Natural killer cell treated with Interleukin-12 subunit alpha and Interleukin-12 subunit beta and Interleukin-15 and Interleukin-18, amount 100 ng/mL, for 72 hours (primary cell): ENCODE results near the gene NUAK1. TPM values are rescaled to one million over a fixed set of nuclear protein-coding genes. Genes with fewer than 3 reads are reported as not detected.

Experiments
- ATAC-seq, 2 donors: fragments of 150-1000 bp; cut with Tn5 transposase in 1 of 2; sonication (Bioruptor Pico), chemical (Tn5 transposase) in 1 of 2; 2 replicates each; pipeline ENCODE4 v1.10.0; 2021
- DNase-seq: peaks from one replicate; pipeline ENCODE4 v3.0.0; 2022; ENCODE audit warnings: low spot score
- H3K27ac Mint-ChIP-seq, 2 donors: 1 replicate in 1 of 2; 2 replicates in 1 of 2; pipeline ENCODE4 v1.8.0; 2022; ENCODE audit warnings: mixed read lengths in 2 of 2, mild to moderate bottlenecking in 1 of 2, moderate library complexity in 1 of 2
- H3K27me3 Mint-ChIP-seq, 2 donors: 1 replicate in 1 of 2; 2 replicates in 1 of 2; pipeline ENCODE4 v1.8.0; 2022; ENCODE audit warnings: mixed read lengths in 2 of 2
- H3K36me3 Mint-ChIP-seq: one replicate; pipeline ENCODE4 v1.8.0; 2022; ENCODE audit warnings: mixed read lengths
- H3K4me1 Mint-ChIP-seq, 2 donors: 1 replicate in 1 of 2; 2 replicates in 1 of 2; pipeline ENCODE4 v1.8.0; 2022; ENCODE audit warnings: low read depth in 2 of 2, mixed read lengths in 2 of 2, mild to moderate bottlenecking in 1 of 2
- H3K4me3 Mint-ChIP-seq: one replicate; pipeline ENCODE4 v1.8.0; 2022; ENCODE audit warnings: mixed read lengths
- H3K9me3 Mint-ChIP-seq: 2 replicates; pipeline ENCODE4 v1.8.0; 2022; ENCODE audit warnings: mixed read lengths
- total RNA-seq, 2 donors: library from RNA; stranded (reverse); gene quantifications; one replicate each; pipeline ENCODE4 v1.2.3, GENCODE V29; 2022

The NUAK1 gene
- total RNA-seq, 2 donors from 2014 or later, result 0.05 to 1.6 TPM

- peaks cover 9% of the 10 kb centered on the region for H3K36me3 Mint-ChIP-seq
- no peak overlapping the region for H3K4me3 Mint-ChIP-seq
- peaks cover 38 to 57% of the 10 kb centered on the region in 2 donors for H3K27me3 Mint-ChIP-seq
- no peak overlapping the region for H3K27ac Mint-ChIP-seq
- ATAC-seq (no peak), DNase-seq (no peak)
- H3K4me1 Mint-ChIP-seq, result no peaks in the 10 kb centered on the region
- no peaks in the 10 kb centered on the region for H3K9me3 Mint-ChIP-seq
Measured at GRCh38 chr12:106163712-106164111, 25.0 kb upstream of the NUAK1 start.

- no peak overlapping the region for H3K27ac Mint-ChIP-seq
- no peaks in the 10 kb centered on the region for H3K4me1 Mint-ChIP-seq
- H3K9me3 Mint-ChIP-seq, result no peaks in the 10 kb centered on the region
- DNase-seq (no peak), ATAC-seq (no peak)
- no peaks in the 10 kb centered on the region for H3K36me3 Mint-ChIP-seq
- peaks cover 28 to 41% of the 10 kb centered on the region in 2 donors for H3K27me3 Mint-ChIP-seq
- H3K4me3 Mint-ChIP-seq, result no peak overlapping the region
Measured at GRCh38 chr12:106161491-106161890, 22.7 kb upstream of the NUAK1 start.

- no peaks in the 10 kb centered on the region for H3K4me1 Mint-ChIP-seq
- H3K36me3 Mint-ChIP-seq, result no peaks in the 10 kb centered on the region
- DNase-seq (no peak), ATAC-seq (no peak)
- H3K27ac Mint-ChIP-seq, result no peak overlapping the region
- no peak overlapping the region for H3K4me3 Mint-ChIP-seq
- peaks cover 25 to 35% of the 10 kb centered on the region in 2 donors for H3K27me3 Mint-ChIP-seq
- H3K9me3 Mint-ChIP-seq, result no peaks in the 10 kb centered on the region
Measured at GRCh38 chr12:106160915-106161314, 22.2 kb upstream of the NUAK1 start.

GRCh38 chr12:106157802-106158201 is 19.0 kb upstream of the NUAK1 start:
- Mint-ChIP-seq H3K36me3 (no peaks in the 10 kb centered on the region), H3K27ac (no peak overlapping the region), H3K27me3 (peaks cover 24 to 26% of the 10 kb centered on the region in 2 donors), H3K4me1 (no peaks in the 10 kb centered on the region), H3K4me3 (no peak overlapping the region), H3K9me3 (no peaks in the 10 kb centered on the region)
- ATAC-seq (no peak), DNase-seq (no peak)

GRCh38 chr12:106154751-106155273 is 16.1 kb upstream of the NUAK1 start:
- no peak overlapping the region for H3K27ac Mint-ChIP-seq
- no peaks in the 10 kb centered on the region for H3K9me3 Mint-ChIP-seq
- H3K4me1 Mint-ChIP-seq, result no peaks in the 10 kb centered on the region
- H3K4me3 Mint-ChIP-seq, result no peak overlapping the region
- no peak for ATAC-seq
- H3K36me3 Mint-ChIP-seq, result no peaks in the 10 kb centered on the region
- peaks cover 8 to 16% of the 10 kb centered on the region in 2 donors for H3K27me3 Mint-ChIP-seq
- DNase-seq, result no peak

- Mint-ChIP-seq H3K27me3 (peaks cover 8 to 14% of the 10 kb centered on the region in 2 donors), H3K9me3 (no peaks in the 10 kb centered on the region), H3K27ac (no peak overlapping the region), H3K4me1 (no peaks in the 10 kb centered on the region), H3K4me3 (no peak overlapping the region), H3K36me3 (no peaks in the 10 kb centered on the region)
- DNase-seq, result no peak
- no peak for ATAC-seq
Measured at GRCh38 chr12:106152334-106152733, 13.6 kb upstream of the NUAK1 start.

- DNase-seq (no peak), ATAC-seq (no peak)
- Mint-ChIP-seq H3K9me3 (no peaks in the 10 kb centered on the region), H3K36me3 (no peaks in the 10 kb centered on the region), H3K4me1 (no peaks in the 10 kb centered on the region), H3K27ac (no peak overlapping the region), H3K27me3 (peaks cover 8 to 14% of the 10 kb centered on the region in 2 donors), H3K4me3 (no peak overlapping the region)
Measured at GRCh38 chr12:106150555-106150954, 11.8 kb upstream of the NUAK1 start.

- DNase-seq (no peak), ATAC-seq (no peak)
- Mint-ChIP-seq H3K9me3 (no peaks in the 10 kb centered on the region), H3K36me3 (no peaks in the 10 kb centered on the region), H3K27me3 (peaks cover 19 to 21% of the 10 kb centered on the region in 2 donors), H3K27ac (no peak overlapping the region), H3K4me1 (no peaks in the 10 kb centered on the region), H3K4me3 (no peak overlapping the region)
Measured at GRCh38 chr12:106149096-106149784, 10.5 kb upstream of the NUAK1 start.

GRCh38 chr12:106147956-106148355 is 9.2 kb upstream of the NUAK1 start:
- Mint-ChIP-seq H3K9me3 (no peaks in the 10 kb centered on the region), H3K4me1 (no peaks in the 10 kb centered on the region), H3K27ac (no peak overlapping the region), H3K27me3 (peaks cover 15 to 20% of the 10 kb centered on the region in 2 donors), H3K4me3 (no peak overlapping the region), H3K36me3 (no peaks in the 10 kb centered on the region)
- ATAC-seq, result no peak
- DNase-seq, result no peak

- Mint-ChIP-seq H3K27me3 (peaks cover 20 to 26% of the 10 kb centered on the region in 2 donors), H3K4me3 (no peak overlapping the region), H3K4me1 (no peaks in the 10 kb centered on the region), H3K9me3 (no peaks in the 10 kb centered on the region), H3K27ac (no peak overlapping the region), H3K36me3 (no peaks in the 10 kb centered on the region)
- no peak for ATAC-seq
- DNase-seq, result no peak
Measured at GRCh38 chr12:106146987-106147386, 8.2 kb upstream of the NUAK1 start.

- Mint-ChIP-seq H3K36me3 (peaks cover 3% of the 10 kb centered on the region), H3K27ac (no peak overlapping the region), H3K27me3 (peaks cover 29 to 38% of the 10 kb centered on the region in 2 donors), H3K9me3 (no peaks in the 10 kb centered on the region), H3K4me1 (no peaks in the 10 kb centered on the region), H3K4me3 (no peak overlapping the region)
- no peak for ATAC-seq
- DNase-seq, result no peak
Measured at GRCh38 chr12:106145539-106146447, 7.0 kb upstream of the NUAK1 start.

GRCh38 chr12:106144847-106145246 is 6.1 kb upstream of the NUAK1 start:
- ATAC-seq (peak in 1 of 2 donors; percentile 53), DNase-seq (no peak)
- no peaks in the 10 kb centered on the region for H3K9me3 Mint-ChIP-seq
- peaks cover 37 to 47% of the 10 kb centered on the region in 2 donors for H3K27me3 Mint-ChIP-seq
- peaks cover 8% of the 10 kb centered on the region for H3K36me3 Mint-ChIP-seq
- peaks cover 4 to 6% of the 10 kb centered on the region in 2 donors for H3K4me1 Mint-ChIP-seq
- no peak overlapping the region for H3K4me3 Mint-ChIP-seq
- no peak overlapping the region for H3K27ac Mint-ChIP-seq

GRCh38 chr12:106142591-106143261 is 4.0 kb upstream of the NUAK1 start:
- Mint-ChIP-seq H3K36me3 (peaks cover 8% of the 10 kb centered on the region), H3K4me1 (peaks cover 7 to 9% of the 10 kb centered on the region in 2 donors), H3K27ac (no peak overlapping the region), H3K27me3 (peaks cover 40 to 50% of the 10 kb centered on the region in 2 donors), H3K9me3 (no peaks in the 10 kb centered on the region), H3K4me3 (no peak overlapping the region)
- no peak for ATAC-seq
- no peak for DNase-seq
